ENCODE results near the gene MEIKIN.

GRCh38 chr5:131783357-131783756 is 162.1 kb downstream of the MEIKIN start:
- TF ChIP-seq CTCF (conservative IDR thresholded peaks at IDR 0.05 in 1 of 2, IDR thresholded peaks at IDR 0.05 in 1 of 2; ENCODE audit: low read depth in 1 of 2, low read length in 2 of 2) (no peak), EZH2 (IDR thresholded peaks at IDR 0.05; ENCODE audit: low read length, missing control alignments) (no peak)

Data from fibroblast of lung (primary cell).